CD14-positive monocyte (primary cell): ENCODE results near the gene PVR. TPM values are rescaled to one million over a fixed set of nuclear protein-coding genes. Genes with fewer than 3 reads are reported as not detected.
"Not testable (repeated sequence)": the region's sequence is repeated elsewhere in the genome, so short reads cannot be mapped to it uniquely, and the experiment has no call there.

Experiments
- DNase-seq, 3 donors: peaks; one replicate each; pipeline ENCODE4 v3.0.0-alpha.2; 2011 to 2022
- H2AFZ ChIP-seq: 2 replicates; pipeline ENCODE4 v1.6.0; 2012; ENCODE audit warnings: mild to moderate bottlenecking, low read depth, low read length, inconsistent platforms; ENCODE audit not compliant: insufficient read depth, poor library complexity, severe bottlenecking
- H3K27ac ChIP-seq, 2 donors: 1 replicate in 1 of 2; 2 replicates in 1 of 2; pipeline ENCODE4 v1.5.1; 2012 to 2013; ENCODE audit warnings: low read length in 2 of 2, control low read depth in 1 of 2, inconsistent platforms in 1 of 2, low read depth in 1 of 2, mild to moderate bottlenecking in 1 of 2
- H3K27me3 ChIP-seq, 2 donors: one replicate each; pipeline versions ENCODE4 v1.6.0 to v1.6.1; 2011 to 2013; ENCODE audit warnings: low read length in 2 of 2; ENCODE audit not compliant: control insufficient read depth in 2 of 2, insufficient read depth in 2 of 2
- H3K36me3 ChIP-seq, 2 donors: replicated peaks in 1 of 2; 1 replicate in 1 of 2; 2 replicates in 1 of 2; pipeline versions ENCODE4 v1.5.1 to v1.6.1; 2012 to 2013; ENCODE audit warnings: low read length in 2 of 2, control low read depth in 1 of 2, inconsistent platforms in 1 of 2, mild to moderate bottlenecking in 1 of 2; ENCODE audit not compliant: insufficient read depth in 2 of 2, control insufficient read depth in 1 of 2
- H3K4me1 ChIP-seq, 2 donors: 1 replicate in 1 of 2; 2 replicates in 1 of 2; pipeline versions ENCODE4 v1.5.1 to v1.6.1; 2012 to 2013; ENCODE audit warnings: low read length in 2 of 2, control low read depth in 1 of 2, inconsistent platforms in 1 of 2, mild to moderate bottlenecking in 1 of 2, moderate library complexity in 1 of 2; ENCODE audit not compliant: insufficient read depth in 2 of 2, control insufficient read depth in 1 of 2
- H3K4me2 ChIP-seq: replicated peaks from 2 replicates; pipeline ENCODE3; 2012; ENCODE audit warnings: low read length, moderate library complexity, mild to moderate bottlenecking; ENCODE audit not compliant: poor library complexity, severe bottlenecking; ENCODE audit errors: extremely low read depth
- H3K4me3 ChIP-seq, 3 experiments: fragments of 200-600 bp in 1 of 3; sonication (generic) in 1 of 3; replicated peaks in 1 of 3; 1 replicate in 2 of 3; 2 replicates in 1 of 3; pipeline ENCODE4 v1.5.1; 2011 to 2013; ENCODE audit warnings: low read length in 3 of 3, mild to moderate bottlenecking in 3 of 3, control low read depth in 2 of 3, low read depth in 2 of 3, inconsistent platforms in 1 of 3, moderate library complexity in 1 of 3
- H3K79me2 ChIP-seq: 2 replicates; pipeline ENCODE4 v1.6.0; 2012; ENCODE audit warnings: mild to moderate bottlenecking, control low read depth, inconsistent platforms, low read length, moderate library complexity; ENCODE audit not compliant: insufficient read depth
- H3K9ac ChIP-seq: 2 replicates; pipeline ENCODE4 v1.6.0; 2017; ENCODE audit warnings: low read length, mild to moderate bottlenecking; ENCODE audit not compliant: insufficient read depth, poor library complexity, severe bottlenecking
- H3K9me3 ChIP-seq, 2 donors: replicated peaks in 1 of 2; 1 replicate in 1 of 2; 2 replicates in 1 of 2; pipeline versions ENCODE4 v1.5.1 to v1.6.1; 2012 to 2013; ENCODE audit warnings: low read length in 2 of 2, control low read depth in 1 of 2; ENCODE audit not compliant: control insufficient read depth in 1 of 2, insufficient read depth in 1 of 2
- H4K20me1 ChIP-seq: 2 replicates; pipeline ENCODE4 v1.6.0; 2012; ENCODE audit warnings: mild to moderate bottlenecking, low read length, control low read depth, moderate library complexity; ENCODE audit not compliant: insufficient read depth
- H3K27ac Mint-ChIP-seq, 7 donors: one replicate each; pipeline ENCODE4 v1.8.0; 2020; ENCODE audit warnings: mild to moderate bottlenecking in 7 of 7, mixed read lengths in 7 of 7, moderate library complexity in 6 of 7, inconsistent platforms in 2 of 7
- H3K27me3 Mint-ChIP-seq, 3 donors: one replicate each; pipeline ENCODE4 v1.8.0; 2021 to 2022; ENCODE audit warnings: low read depth in 3 of 3, mild to moderate bottlenecking in 3 of 3, mixed read lengths in 3 of 3, moderate library complexity in 3 of 3, inconsistent platforms in 1 of 3
- H3K36me3 Mint-ChIP-seq, 2 donors: one replicate each; pipeline ENCODE4 v1.8.0; 2020; ENCODE audit warnings: mixed read lengths in 2 of 2, inconsistent platforms in 1 of 2, mild to moderate bottlenecking in 1 of 2
- H3K4me1 Mint-ChIP-seq: one replicate; pipeline ENCODE4 v1.8.0; 2020; ENCODE audit warnings: mild to moderate bottlenecking, mixed read lengths
- H3K4me3 Mint-ChIP-seq, 2 donors: one replicate each; pipeline ENCODE4 v1.8.0; 2020; ENCODE audit warnings: mild to moderate bottlenecking in 2 of 2, mixed read lengths in 2 of 2, moderate library complexity in 1 of 2
- H3K9me3 Mint-ChIP-seq, 7 donors: one replicate each; pipeline ENCODE4 v1.8.0; 2020 to 2022; ENCODE audit warnings: mixed read lengths in 7 of 7, mild to moderate bottlenecking in 6 of 7, moderate library complexity in 6 of 7, inconsistent platforms in 2 of 7
- CTCF ChIP-seq: fragments of 200-600 bp; IDR thresholded peaks from one replicate; pipeline ENCODE4 v1.8.0; 2022; ENCODE audit warnings: antibody characterized with exemption, mild to moderate bottlenecking
- WGBS: methylation state at CpG from one replicate; pipeline ENCODE4 v1.1.5; 2013; ENCODE audit warnings: missing lambda C conversion rate; ENCODE audit not compliant: insufficient coverage; 5-methylcytosine and 5-hydroxymethylcytosine counted together
- intact Hi-C, 2 donors: fragments of 100-400 bp; cut with micrococcal nuclease; formaldehyde crosslinking; loops; one replicate each; pipeline versions ENCODE4 v1.15.0 to v1.15.1; 2023
- polyA plus RNA-seq, 3 donors: library from polyadenylated mRNA; depleted of rRNA in 1 of 3; unstranded in 2 of 3; stranded (reverse) in 1 of 3; fragments of 300-500 nt in 2 of 3; fragments of >200 nt in 1 of 3; fragmentation: Illumina TruSeq in 2 of 3; gene quantifications; 1 replicate in 2 of 3; 2 replicates in 1 of 3; pipeline ENCODE4 v1.2.3, GENCODE V29; 2012 to 2021

PVR gene
- polyA plus RNA-seq, 3 donors: 10.1 to 20.2 (median 12.9) TPM

GRCh38 chr19:44683434-44684210 is 39.9 kb downstream of the PVR start:
- Histone ChIP-seq H3K27ac (no peak overlapping the region), H3K36me3 (no peaks in the 10 kb centered on the region), H3K9ac (peak overlapping the region; percentile 22), H4K20me1 (no peaks in the 10 kb centered on the region), H3K4me3 (no peak overlapping the region), H3K4me1 (peaks cover 64 to 65% of the 10 kb centered on the region in 2 donors), H3K9me3 (no peaks in the 10 kb centered on the region), H3K27me3 (no peaks in the 10 kb centered on the region), H2AFZ (no peak overlapping the region), H3K4me2 (no peak overlapping the region), H3K79me2 (no peaks in the 10 kb centered on the region)
- Mint-ChIP-seq H3K27ac (peak overlapping the region in 3 of 7 donors; percentile 19 to 97 (median 73)), H3K27me3 (peaks cover 0 to 5% (median 0%) of the 10 kb centered on the region in 3 donors), H3K36me3 (peaks cover 3 to 8% of the 10 kb centered on the region in 2 donors), H3K4me3 (no peak overlapping the region), H3K4me1 (peaks cover 62% of the 10 kb centered on the region), H3K9me3 (peaks cover 0 to 5% (median 0%) of the 10 kb centered on the region in 7 donors)
- 83% methylated on average over 7 of the region's 9 CpGs for WGBS
- DNase-seq: no peak
- no peak for TF ChIP-seq CTCF
- intact Hi-C loops: loop anchor here in 1 of 2 donors (10.0 kb wide), 1 partner anchor 161 kb away; the partner anchor contains the start of gene NECTIN2

- not testable (repeated sequence) for H3K9me3 ChIP-seq, H3K36me3 ChIP-seq, H4K20me1 ChIP-seq, H2AFZ ChIP-seq, H3K9ac ChIP-seq, H3K9me3 Mint-ChIP-seq, H3K27me3 Mint-ChIP-seq, H3K36me3 Mint-ChIP-seq, H3K27me3 ChIP-seq, DNase-seq, H3K79me2 ChIP-seq
- peak overlapping the region; percentile 54 for H3K4me2 ChIP-seq
- peaks cover 69% of the 10 kb centered on the region for H3K4me1 Mint-ChIP-seq
- peak overlapping the region in 1 of 2 donors; percentile 11 for H3K4me3 Mint-ChIP-seq
- H3K4me1 ChIP-seq: peaks cover 72 to 73% of the 10 kb centered on the region in 2 donors
- H3K4me3 ChIP-seq: peak overlapping the region in 1 of 3 experiments; percentile 47
- 100% methylated on average over 2 of the region's 3 CpGs for WGBS
- peak overlapping the region in 1 of 2 donors; percentile 90 for H3K27ac ChIP-seq
- intact Hi-C loops: loop anchor here in 1 of 2 donors (10.0 kb wide), 1 partner anchor 160 kb away; the partner anchor contains the start of gene NECTIN2
- H3K27ac Mint-ChIP-seq: peak overlapping the region in 5 of 7 donors; percentile 95 to 98 (median 97)
These were observed 40.7 kb downstream of the PVR start for GRCh38 chr19:44684396-44684795.
